Suprapubic skin (tissue), 4 donors: ENCODE results near the gene RIPOR3.

ENCODE experiments used
- EP300 ChIP-seq: sonication (generic); formaldehyde crosslinking; IDR thresholded peaks from one replicate; pipeline ENCODE4 v1.6.1; 2017; ENCODE audit warnings: antibody characterized with exemption
- POLR2A ChIP-seq, 2 donors: fragments of 450-650 bp; IDR thresholded peaks; one replicate each; pipeline ENCODE4 v1.6.1; 2017; ENCODE audit warnings: antibody characterized with exemption in 2 of 2, mild to moderate bottlenecking in 2 of 2, moderate library complexity in 2 of 2
- POLR2AphosphoS5 ChIP-seq, 3 donors: sonication (generic); formaldehyde crosslinking; IDR thresholded peaks; one replicate each; pipeline ENCODE4 v1.6.1; 2017; ENCODE audit warnings: antibody characterized with exemption in 3 of 3
- TF ChIP-seq, protein P1 (sequence below), 2 donors: fragments of 200-600 bp in 1 of 2; fragments of 450-650 bp in 1 of 2; sonication (generic) in 1 of 2; IDR thresholded peaks; one replicate each; pipeline ENCODE4 v1.5.1; 2016 to 2019; ENCODE audit warnings: antibody characterized with exemption in 2 of 2, mild to moderate bottlenecking in 1 of 2, moderate library complexity in 1 of 2

- TF ChIP-seq POLR2AphosphoS5 (IDR thresholded peaks at IDR 0.05) (no peak), EP300 (no peak), POLR2A (IDR thresholded peaks at IDR 0.05) (no peak)
- TF ChIP-seq, protein P1, sequence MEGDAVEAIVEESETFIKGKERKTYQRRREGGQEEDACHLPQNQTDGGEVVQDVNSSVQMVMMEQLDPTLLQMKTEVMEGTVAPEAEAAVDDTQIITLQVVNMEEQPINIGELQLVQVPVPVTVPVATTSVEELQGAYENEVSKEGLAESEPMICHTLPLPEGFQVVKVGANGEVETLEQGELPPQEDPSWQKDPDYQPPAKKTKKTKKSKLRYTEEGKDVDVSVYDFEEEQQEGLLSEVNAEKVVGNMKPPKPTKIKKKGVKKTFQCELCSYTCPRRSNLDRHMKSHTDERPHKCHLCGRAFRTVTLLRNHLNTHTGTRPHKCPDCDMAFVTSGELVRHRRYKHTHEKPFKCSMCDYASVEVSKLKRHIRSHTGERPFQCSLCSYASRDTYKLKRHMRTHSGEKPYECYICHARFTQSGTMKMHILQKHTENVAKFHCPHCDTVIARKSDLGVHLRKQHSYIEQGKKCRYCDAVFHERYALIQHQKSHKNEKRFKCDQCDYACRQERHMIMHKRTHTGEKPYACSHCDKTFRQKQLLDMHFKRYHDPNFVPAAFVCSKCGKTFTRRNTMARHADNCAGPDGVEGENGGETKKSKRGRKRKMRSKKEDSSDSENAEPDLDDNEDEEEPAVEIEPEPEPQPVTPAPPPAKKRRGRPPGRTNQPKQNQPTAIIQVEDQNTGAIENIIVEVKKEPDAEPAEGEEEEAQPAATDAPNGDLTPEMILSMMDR (IDR thresholded peaks at IDR 0.05) = no peak
Observed at GRCh38 chr20:50594231-50594590, 97.1 kb downstream of the RIPOR3 start.
